Endothelial cell of umbilical vein (primary cell): ENCODE results near the gene SCN7A. TPM values are rescaled to one million over a fixed set of nuclear protein-coding genes. Genes with fewer than 3 reads are reported as not detected.

Experiments used
- BruUV-seq: library from RNA; stranded (reverse); fragments of 400-500 nt; replicated peaks from 2 replicates; lab custom pipeline; 2021; lab: Mats Ljungman, UMichigan
- CTCF ChIA-PET: fragments of 300-600, 350-600 bp; sonication (Branson Sonifier 250); formaldehyde crosslinking; loops from one replicate; lab custom pipeline; 2021; ENCODE audit warnings: antibody characterized with exemption, inconsistent platforms; lab: Charles Lee
- POLR2A ChIA-PET: fragments of 300-600, 350-600 bp; sonication (Branson Sonifier 250); formaldehyde crosslinking; loops from one replicate; lab custom pipeline; 2021; ENCODE audit warnings: antibody characterized with exemption, inconsistent platforms; lab: Charles Lee
- DNase-seq: peaks from one replicate; pipeline ENCODE4 v3.0.0-alpha.2; 2011; ENCODE audit warnings: low read depth, low spot score
- FAIRE-seq: peaks from 2 replicates; lab custom pipeline; 2011; peaks lifted over from hg19 to GRCh38; lab: Jason Lieb, UNC
- H2AFZ ChIP-seq: 2 replicates; pipeline ENCODE4 v1.6.0; 2012; ENCODE audit warnings: low read depth, low read length, control low read depth, inconsistent platforms
- H3K27ac ChIP-seq: 2 replicates; pipeline ENCODE4 v1.5.1; 2011; ENCODE audit warnings: low read depth, mild to moderate bottlenecking, control low read depth, low read length, moderate library complexity; ENCODE audit not compliant: insufficient read depth
- H3K27me3 ChIP-seq, 2 experiments: 2 replicates each; pipeline versions ENCODE4 v1.6.0 to v1.6.1; 2011; ENCODE audit warnings: low read length in 2 of 2, mixed read lengths in 1 of 2; ENCODE audit not compliant: control insufficient read depth in 2 of 2, insufficient read depth in 2 of 2
- H3K36me3 ChIP-seq, 2 experiments: 2 replicates in 1 of 2; 3 replicates in 1 of 2; pipeline ENCODE4 v1.5.1; 2011; ENCODE audit warnings: low read length in 2 of 2, mild to moderate bottlenecking in 1 of 2, moderate library complexity in 1 of 2; ENCODE audit not compliant: control insufficient read depth in 2 of 2, insufficient read depth in 2 of 2; ENCODE audit errors: extremely low read depth in 1 of 2
- H3K4me1 ChIP-seq: 3 replicates; pipeline ENCODE4 v1.5.1; 2011; ENCODE audit warnings: mild to moderate bottlenecking, low read length; ENCODE audit not compliant: control insufficient read depth, insufficient read depth; ENCODE audit errors: extremely low read depth
- H3K4me2 ChIP-seq: 2 replicates; pipeline ENCODE4 v1.6.1; 2011; ENCODE audit warnings: low read length, control low read depth, mixed read lengths; ENCODE audit not compliant: insufficient read depth
- H3K4me3 ChIP-seq, 3 experiments: fragments of 200-600 bp in 1 of 3; sonication (generic), shearing (Covaris generic) in 1 of 3; replicated peaks in 1 of 3; 2 replicates each; pipeline ENCODE4 v1.5.1; 2011 to 2016; ENCODE audit warnings: control low read depth in 3 of 3, low read length in 3 of 3, mild to moderate bottlenecking in 2 of 3, inconsistent platforms in 1 of 3, low read depth in 1 of 3, moderate library complexity in 1 of 3; ENCODE audit not compliant: insufficient read depth in 1 of 3
- H3K79me2 ChIP-seq: 2 replicates; pipeline ENCODE4 v1.6.0; 2012; ENCODE audit warnings: low read length, inconsistent platforms; ENCODE audit not compliant: control insufficient read depth, insufficient read depth
- H3K9ac ChIP-seq: replicated peaks from 2 replicates; pipeline ENCODE3; 2011; ENCODE audit warnings: low read length, control low read depth; ENCODE audit not compliant: insufficient read depth; ENCODE audit errors: extremely low read depth
- H3K9me1 ChIP-seq: replicated peaks from 3 replicates; pipeline ENCODE4 v1.6.0; 2011; ENCODE audit warnings: mild to moderate bottlenecking, low read length; ENCODE audit not compliant: control insufficient read depth, insufficient read depth; ENCODE audit errors: extremely low read depth
- H3K9me3 ChIP-seq: replicated peaks from 2 replicates; pipeline ENCODE4 v1.5.1; 2012; ENCODE audit warnings: low read length, inconsistent platforms; ENCODE audit not compliant: control insufficient read depth, insufficient read depth
- H4K20me1 ChIP-seq: replicated peaks from 2 replicates; pipeline ENCODE3; 2011; ENCODE audit warnings: mild to moderate bottlenecking, low read length; ENCODE audit not compliant: control insufficient read depth, insufficient read depth; ENCODE audit errors: extremely low read depth
- JUN ChIP-seq: IDR thresholded peaks from 2 replicates; pipeline ENCODE4 v1.6.1; 2011; ENCODE audit warnings: borderline replicate concordance, low read depth; ENCODE audit not compliant: insufficient read length, insufficient read depth
- MYC ChIP-seq: IDR thresholded peaks from one replicate; pipeline ENCODE4 v1.6.1; 2011; ENCODE audit warnings: mild to moderate bottlenecking, low read depth, low read length
- POLR2AphosphoS5 ChIP-seq: IDR thresholded peaks from 2 replicates; pipeline ENCODE4 v1.6.1; 2012; ENCODE audit warnings: low read depth, mild to moderate bottlenecking, control low read depth, low read length, moderate library complexity; ENCODE audit not compliant: insufficient read depth
- dilution Hi-C: fragments of 300-500 bp; cut with MboI; formaldehyde crosslinking; loops from one replicate; pipeline ENCODE4 v1.15.0; 2019; ENCODE audit warnings: low sequenced_read_pairs; ENCODE audit not compliant: extremely low pct_ligation_motif_present
- intact Hi-C: fragments of 100-400 bp; cut with micrococcal nuclease; formaldehyde crosslinking; loops from one replicate; pipeline ENCODE4 v1.10.0; 2022
- polyA plus RNA-seq, 4 experiments: library from polyadenylated mRNA; depleted of rRNA in 3 of 4; stranded (reverse) in 3 of 4; unstranded in 1 of 4; fragments of >200 nt; gene quantifications; 2 replicates each; pipeline versions ENCODE4 v1.2.1 to v1.2.3, GENCODE V29; 2011 to 2012; ENCODE audit warnings: missing spikeins in 1 of 4
- total RNA-seq: library from RNA; stranded (reverse); gene quantifications from 2 replicates; pipeline ENCODE4 v1.2.3, GENCODE V29; 2021
- TF ChIP-seq, protein P1 (sequence below), 2 donors: IDR thresholded peaks; 1 replicate in 1 of 2; 2 replicates in 1 of 2; pipeline ENCODE4 v1.5.1; 2011; ENCODE audit warnings: low read length in 2 of 2, mild to moderate bottlenecking in 2 of 2, moderate library complexity in 2 of 2, control low read depth in 1 of 2, inconsistent platforms in 1 of 2, low read depth in 1 of 2; ENCODE audit not compliant: insufficient read depth in 1 of 2; ENCODE audit errors: extremely low read depth in 1 of 2
- TF ChIP-seq, protein P2 (sequence below): IDR thresholded peaks from 2 replicates; pipeline ENCODE4 v1.6.1; 2011; ENCODE audit not compliant: insufficient read depth, insufficient read length

SCN7A gene
- total and polyA plus RNA-seq, 2 donors (not counting 3 experiments of a cell fraction or from before 2014, with no cell fraction given): not detected

DNA sequence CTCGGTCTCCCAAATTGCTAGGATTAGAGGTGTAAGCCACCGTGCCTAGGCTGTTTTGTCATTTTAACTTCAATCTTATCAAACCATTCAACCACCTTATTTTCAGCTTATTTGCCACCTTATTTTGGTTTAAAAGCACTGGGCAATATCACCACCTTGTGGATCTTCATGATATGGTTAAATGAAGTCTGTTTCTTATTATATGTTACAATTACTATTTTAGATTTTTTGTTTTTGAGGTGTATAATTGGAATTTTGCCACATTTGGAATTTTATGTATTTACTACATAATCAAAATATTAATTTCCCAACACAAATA lies 74.5 kb downstream of the SCN7A start:
- no peaks in the 10 kb centered on the region for H3K9me3 ChIP-seq
- dilution Hi-C loops: no loop called here
- ChIA-PET POLR2A (no interaction called here), CTCF (interaction anchor here (0.6 to 3.6 kb wide), 49 partner anchors 9 to 1699 kb away, joined by 3 to 124 read pairs (median 4); partner anchors contain the start of genes SCN1A, SCN9A and TTC21B)
- FAIRE-seq: no peak
- no peak overlapping the region for H3K9ac ChIP-seq
- intact Hi-C loops: loop anchor here (1.0 to 5.0 kb wide), 7 partner anchors 42 to 467 kb away; partner anchors contain the start of genes SCN9A and TTC21B
- H3K4me2 ChIP-seq: no peak overlapping the region
- no peaks in the 10 kb centered on the region for H3K79me2 ChIP-seq
- H3K9me1 ChIP-seq: no peaks in the 10 kb centered on the region
- no peak overlapping the region for H3K4me3 ChIP-seq
- no peaks in the 10 kb centered on the region for H3K27me3 ChIP-seq
- peak overlapping the region; percentile 42 for H2AFZ ChIP-seq
- no peaks in the 10 kb centered on the region for H3K36me3 ChIP-seq
- peaks cover 5% of the 10 kb centered on the region for H3K4me1 ChIP-seq
- no peaks in the 10 kb centered on the region for H4K20me1 ChIP-seq
- TF ChIP-seq, protein P1, sequence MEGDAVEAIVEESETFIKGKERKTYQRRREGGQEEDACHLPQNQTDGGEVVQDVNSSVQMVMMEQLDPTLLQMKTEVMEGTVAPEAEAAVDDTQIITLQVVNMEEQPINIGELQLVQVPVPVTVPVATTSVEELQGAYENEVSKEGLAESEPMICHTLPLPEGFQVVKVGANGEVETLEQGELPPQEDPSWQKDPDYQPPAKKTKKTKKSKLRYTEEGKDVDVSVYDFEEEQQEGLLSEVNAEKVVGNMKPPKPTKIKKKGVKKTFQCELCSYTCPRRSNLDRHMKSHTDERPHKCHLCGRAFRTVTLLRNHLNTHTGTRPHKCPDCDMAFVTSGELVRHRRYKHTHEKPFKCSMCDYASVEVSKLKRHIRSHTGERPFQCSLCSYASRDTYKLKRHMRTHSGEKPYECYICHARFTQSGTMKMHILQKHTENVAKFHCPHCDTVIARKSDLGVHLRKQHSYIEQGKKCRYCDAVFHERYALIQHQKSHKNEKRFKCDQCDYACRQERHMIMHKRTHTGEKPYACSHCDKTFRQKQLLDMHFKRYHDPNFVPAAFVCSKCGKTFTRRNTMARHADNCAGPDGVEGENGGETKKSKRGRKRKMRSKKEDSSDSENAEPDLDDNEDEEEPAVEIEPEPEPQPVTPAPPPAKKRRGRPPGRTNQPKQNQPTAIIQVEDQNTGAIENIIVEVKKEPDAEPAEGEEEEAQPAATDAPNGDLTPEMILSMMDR (IDR thresholded peaks at IDR 0.05; ENCODE audit: extremely low read depth in 1 of 2, insufficient read depth in 1 of 2, low read depth in 1 of 2, low read length in 2 of 2): peak; percentile 35 to 45
- no peak for TF ChIP-seq POLR2AphosphoS5
- H3K27ac ChIP-seq: no peak overlapping the region
- DNase-seq: peak; percentile 73
- BruUV-seq: no TSS peak

DNA sequence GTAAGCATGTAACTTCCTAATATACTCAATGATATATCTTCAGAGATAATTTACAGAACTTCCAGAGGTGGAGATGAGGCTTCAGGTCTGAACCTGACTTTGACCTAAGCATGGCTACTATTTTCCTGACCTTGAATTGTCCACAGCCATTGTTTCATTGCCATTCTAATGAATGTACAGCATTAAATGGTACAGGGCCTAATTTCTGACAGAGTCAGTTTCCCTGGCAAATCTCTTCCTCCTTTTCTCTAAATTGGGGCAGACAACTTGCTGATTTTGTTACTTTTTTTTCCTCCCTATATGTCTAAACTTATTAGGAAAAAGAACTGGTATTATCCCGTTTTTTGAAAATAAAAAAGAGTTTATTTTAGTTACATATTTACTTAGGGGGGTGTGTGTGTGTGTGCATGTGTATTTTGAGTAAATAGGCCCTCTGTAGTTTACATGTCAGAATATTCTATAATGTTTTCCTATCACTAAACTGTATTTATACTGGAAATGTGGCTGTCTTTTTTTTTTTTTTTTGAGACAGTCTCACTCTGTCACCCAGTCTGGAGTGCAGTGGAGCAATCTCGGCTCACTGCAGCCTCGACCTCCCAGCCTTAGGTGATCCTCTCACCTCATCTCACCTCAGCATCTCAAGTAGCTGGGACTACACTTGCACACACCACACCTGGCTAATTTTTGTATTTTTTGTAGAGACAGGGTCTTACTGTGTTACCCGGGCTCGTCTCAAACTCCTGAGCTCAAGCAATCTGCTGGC lies 75.0 kb downstream of the SCN7A start:
- no peak overlapping the region for H3K27ac ChIP-seq
- no peaks in the 10 kb centered on the region for H3K27me3 ChIP-seq
- no peak for FAIRE-seq
- intact Hi-C loops: loop anchor here (1.0 to 5.0 kb wide), 7 partner anchors 42 to 467 kb away; partner anchors contain the start of genes SCN9A and TTC21B
- no peak for DNase-seq
- dilution Hi-C loops: no loop called here
- POLR2A ChIA-PET: no interaction called here
- no peaks in the 10 kb centered on the region for H3K36me3 ChIP-seq
- no peaks in the 10 kb centered on the region for H3K79me2 ChIP-seq
- H3K4me3 ChIP-seq: no peak overlapping the region
- peaks cover 5% of the 10 kb centered on the region for H3K4me1 ChIP-seq
- H3K9ac ChIP-seq: no peak overlapping the region
- TF ChIP-seq, protein P2, sequence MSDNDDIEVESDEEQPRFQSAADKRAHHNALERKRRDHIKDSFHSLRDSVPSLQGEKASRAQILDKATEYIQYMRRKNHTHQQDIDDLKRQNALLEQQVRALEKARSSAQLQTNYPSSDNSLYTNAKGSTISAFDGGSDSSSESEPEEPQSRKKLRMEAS: no peak
- TF ChIP-seq MYC (no peak), JUN (no peak)
- TF ChIP-seq, protein P1 (IDR thresholded peaks at IDR 0.05; ENCODE audit: extremely low read depth in 1 of 2, insufficient read depth in 1 of 2, low read depth in 1 of 2, low read length in 2 of 2): no peak
- no peaks in the 10 kb centered on the region for H3K9me3 ChIP-seq
- H4K20me1 ChIP-seq: no peaks in the 10 kb centered on the region
- peak overlapping the region; percentile 42 for H2AFZ ChIP-seq
- H3K9me1 ChIP-seq: no peaks in the 10 kb centered on the region
- no peak overlapping the region for H3K4me2 ChIP-seq
- CTCF ChIA-PET: interaction anchor here (0.6 to 3.6 kb wide), 49 partner anchors 8 to 1700 kb away, joined by 3 to 124 read pairs (median 4); partner anchors contain the start of genes SCN1A, SCN9A and TTC21B
- BruUV-seq: no TSS peak
